DMS 273 (cell line): ENCODE results near the gene OR6S1.

ENCODE experiments used
- DNase-seq: peaks from one replicate; lab custom pipeline; 2025; ENCODE audit not compliant: unreplicated experiment; lab: John Stamatoyannopoulos, UW

OR6S1 gene

GRCh38 chr14:20641591-20641990, at the start of gene OR6S1:
Gene OR6S1, minus strand, starts transcription at chr14:20641691. Its CDS starts 0 bp downstream, at chr14:20641691.
- DNase-seq = no peak

GRCh38 chr14:20690848-20691640, 49.6 kb upstream of the OR6S1 start:
- DNase-seq = peak; percentile 87

- DNase-seq = no peak
Measured at GRCh38 chr14:20688167-20688839, 46.8 kb upstream of the OR6S1 start, which contains the start of gene ANG. Gene ANG, plus strand, starts transcription at chr14:20688764. Its CDS starts 4,801 bp downstream, at chr14:20693565.

- DNase-seq = no peak
Measured at GRCh38 chr14:20687362-20688166, 46.1 kb upstream of the OR6S1 start.

GRCh38 chr14:20686386-20687143, 45.1 kb upstream of the OR6S1 start:
- no peak for DNase-seq

GRCh38 chr14:20684662-20685456, 43.4 kb upstream of the OR6S1 start:
- peak; percentile 82 for DNase-seq

- DNase-seq = peak; percentile 96
Measured at GRCh38 chr14:20683891-20684661, 42.6 kb upstream of the OR6S1 start, which contains the start of gene RNASE4. Gene RNASE4, plus strand, starts transcription at chr14:20684560. Its CDS starts 14,812 bp downstream, at chr14:20699372.

- peak; percentile 95 for DNase-seq
Measured at GRCh38 chr14:20683125-20683890, 41.8 kb upstream of the OR6S1 start.

- DNase-seq = peak; percentile 96
Measured at GRCh38 chr14:20682435-20683124, 41.1 kb upstream of the OR6S1 start.

- DNase-seq = no peak
Measured at GRCh38 chr14:20682127-20682434, 40.6 kb upstream of the OR6S1 start.

GRCh38 chr14:20681348-20682126, 40.0 kb upstream of the OR6S1 start:
- DNase-seq = peak; percentile 94

GRCh38 chr14:20680843-20681347, 39.4 kb upstream of the OR6S1 start:
- DNase-seq = peak; percentile 40

- DNase-seq = no peak
Measured at GRCh38 chr14:20680363-20680762, 38.9 kb upstream of the OR6S1 start.

- DNase-seq = peak; percentile 69
Measured at GRCh38 chr14:20679907-20680306, 38.4 kb upstream of the OR6S1 start.

GRCh38 chr14:20676072-20676471, 34.6 kb upstream of the OR6S1 start:
- no peak for DNase-seq

GRCh38 chr14:20675669-20676068, 34.2 kb upstream of the OR6S1 start:
- DNase-seq = no peak
